Naive thymus-derived CD4-positive, alpha-beta T cell (primary cell): ENCODE results near the gene ADGRG6. TPM values are rescaled to one million over a fixed set of nuclear protein-coding genes. Genes with fewer than 3 reads are reported as not detected.

Source experiments
- ATAC-seq: fragments of 150-1000 bp; cut with Tn5 transposase; 2 replicates; pipeline ENCODE4 v1.10.0; 2021; ENCODE audit warnings: mild to moderate bottlenecking, moderate library complexity
- CTCF ChIA-PET: fragments of 350-600 bp; sonication (Branson Sonifier 250); formaldehyde crosslinking; loops from one replicate; lab custom pipeline; 2021; ENCODE audit warnings: antibody characterized with exemption; lab: Charles Lee
- POLR2A ChIA-PET: fragments of 350-600 bp; sonication (Branson Sonifier 250); formaldehyde crosslinking; loops from one replicate; lab custom pipeline; 2021; ENCODE audit warnings: antibody characterized with exemption, inconsistent platforms; lab: Charles Lee
- DNase-seq, 9 donors: peaks; one replicate each; pipeline versions ENCODE4 v3.0.0 to v3.0.0-alpha.2; 2020 to 2022; ENCODE audit warnings: mixed read lengths in 1 of 9
- H3K27ac ChIP-seq: one replicate; pipeline ENCODE4 v1.7.0; 2013; ENCODE audit warnings: mild to moderate bottlenecking, low read depth, low read length, moderate library complexity
- H3K27me3 ChIP-seq, 2 donors: one replicate each; pipeline ENCODE4 v1.7.0; 2013; ENCODE audit warnings: low read length in 2 of 2, mild to moderate bottlenecking in 2 of 2, moderate library complexity in 2 of 2; ENCODE audit not compliant: control insufficient read depth in 2 of 2, insufficient read depth in 2 of 2
- H3K36me3 ChIP-seq, 3 experiments: 1 replicate in 2 of 3; 2 replicates in 1 of 3; pipeline ENCODE4 v1.7.0; 2013; ENCODE audit warnings: low read length in 3 of 3, mild to moderate bottlenecking in 3 of 3, moderate library complexity in 1 of 3; ENCODE audit not compliant: insufficient read depth in 3 of 3, control insufficient read depth in 2 of 3
- H3K4me1 ChIP-seq, 2 donors: one replicate each; pipeline ENCODE4 v1.7.0; 2013; ENCODE audit warnings: low read length in 2 of 2, mild to moderate bottlenecking in 2 of 2, moderate library complexity in 1 of 2; ENCODE audit not compliant: control insufficient read depth in 2 of 2, insufficient read depth in 2 of 2
- H3K4me3 ChIP-seq: 2 replicates; pipeline ENCODE4 v1.7.0; 2013; ENCODE audit warnings: mild to moderate bottlenecking, low read length
- H3K9me3 ChIP-seq, 3 experiments: 1 replicate in 2 of 3; 2 replicates in 1 of 3; pipeline ENCODE4 v1.7.0; 2013; ENCODE audit warnings: low read length in 3 of 3; ENCODE audit not compliant: control insufficient read depth in 2 of 3
- H3K27ac Mint-ChIP-seq, 9 donors: one replicate each; pipeline ENCODE4 v1.8.0; 2020 to 2022; ENCODE audit warnings: mixed read lengths in 9 of 9, mild to moderate bottlenecking in 8 of 9, moderate library complexity in 5 of 9, inconsistent platforms in 2 of 9
- H3K27me3 Mint-ChIP-seq, 5 donors: one replicate each; pipeline ENCODE4 v1.8.0; 2021 to 2022; ENCODE audit warnings: mixed read lengths in 5 of 5, mild to moderate bottlenecking in 1 of 5
- H3K36me3 Mint-ChIP-seq, 5 donors: one replicate each; pipeline ENCODE4 v1.8.0; 2020 to 2022; ENCODE audit warnings: mixed read lengths in 5 of 5, mild to moderate bottlenecking in 3 of 5, inconsistent platforms in 1 of 5
- H3K4me1 Mint-ChIP-seq, 7 donors: one replicate each; pipeline ENCODE4 v1.8.0; 2020 to 2022; ENCODE audit warnings: mixed read lengths in 7 of 7, mild to moderate bottlenecking in 3 of 7, inconsistent platforms in 1 of 7
- H3K4me3 Mint-ChIP-seq, 10 donors: one replicate each; pipeline ENCODE4 v1.8.0; 2020 to 2022; ENCODE audit warnings: mild to moderate bottlenecking in 10 of 10, mixed read lengths in 10 of 10, moderate library complexity in 6 of 10, inconsistent platforms in 2 of 10
- H3K9me3 Mint-ChIP-seq, 11 donors: one replicate each; pipeline ENCODE4 v1.8.0; 2020 to 2022; ENCODE audit warnings: mixed read lengths in 11 of 11, mild to moderate bottlenecking in 4 of 11, inconsistent platforms in 1 of 11, moderate library complexity in 1 of 11
- intact Hi-C, 2 donors: fragments of 100-400 bp; cut with micrococcal nuclease; formaldehyde crosslinking; loops; one replicate each; pipeline ENCODE4 v1.15.1; 2023
- polyA plus RNA-seq, 2 donors: library from polyadenylated mRNA; unstranded; fragments of 300-500 nt; fragmentation: Illumina TruSeq; gene quantifications; one replicate each; pipeline ENCODE4 v1.2.3, GENCODE V29; 2021
- total RNA-seq, 6 experiments: library from RNA in 5 of 6; stranded (reverse) in 5 of 6; gene quantifications; 1 replicate in 5 of 6; 2 replicates in 1 of 6; pipeline ENCODE4 v1.2.3 and lab custom pipeline; 2021 to 2026

ADGRG6 gene
- total and polyA plus RNA-seq, 7 experiments from 2014 or later, result 0.02 to 3.6 (median 0.57) TPM; not detected in 2

- Mint-ChIP-seq H3K36me3 (no peaks in the 10 kb centered on the region), H3K4me1 (peaks cover 4 to 21% (median 12%) of the 10 kb centered on the region in 7 donors), H3K9me3 (no peaks in the 10 kb centered on the region), H3K4me3 (no peak overlapping the region), H3K27me3 (peaks cover 0 to 21% (median 0%) of the 10 kb centered on the region in 5 donors), H3K27ac (peak overlapping the region in 1 of 9 donors; percentile 33)
- ATAC-seq, result no peak
- Histone ChIP-seq H3K27ac (no peak overlapping the region), H3K4me1 (peaks cover 0 to 11% of the 10 kb centered on the region in 2 donors), H3K9me3 (no peaks in the 10 kb centered on the region), H3K27me3 (no peaks in the 10 kb centered on the region), H3K4me3 (no peak overlapping the region), H3K36me3 (no peaks in the 10 kb centered on the region)
- POLR2A ChIA-PET, result interaction anchor here (0.6 kb wide), 1 partner anchor 320 kb away, joined by 7 read pairs; no protein-coding TSS in a partner anchor
- intact Hi-C loops, result loop anchor here (2.0 kb wide), 2 partner anchors 59 to 65 kb away; no protein-coding TSS in a partner anchor
- CTCF ChIA-PET, result no interaction called here
- no peak for DNase-seq
These were observed 27.8 kb downstream of the ADGRG6 start for GRCh38 chr6:142329486-142330113.

- H3K4me3 Mint-ChIP-seq, result peak overlapping the region in 4 of 10 donors; percentile 23 to 45 (median 33)
- no peaks in the 10 kb centered on the region for H3K36me3 ChIP-seq
- no peaks in the 10 kb centered on the region for H3K27me3 ChIP-seq
- no peaks in the 10 kb centered on the region for H3K9me3 ChIP-seq
- H3K4me3 ChIP-seq, result no peak overlapping the region
- H3K27ac Mint-ChIP-seq, result peak overlapping the region in 5 of 9 donors; percentile 43 to 73 (median 61)
- DNase-seq, result peak in 7 of 9 donors; percentile 51 to 69 (median 60)
- H3K9me3 Mint-ChIP-seq, result no peaks in the 10 kb centered on the region
- CTCF ChIA-PET, result interaction anchor here (0.7 to 1.3 kb wide), 3 partner anchors 68 to 1069 kb away, joined by 3 to 4 read pairs (median 4); no protein-coding TSS in a partner anchor
- peaks cover 0 to 11% of the 10 kb centered on the region in 2 donors for H3K4me1 ChIP-seq
- no peaks in the 10 kb centered on the region for H3K36me3 Mint-ChIP-seq
- peaks cover 4 to 21% (median 12%) of the 10 kb centered on the region in 7 donors for H3K4me1 Mint-ChIP-seq
- intact Hi-C loops, result loop anchor here (2.0 kb wide), 2 partner anchors 58 to 64 kb away; no protein-coding TSS in a partner anchor
- peak; percentile 94 for ATAC-seq
- no peak overlapping the region for H3K27ac ChIP-seq
- H3K27me3 Mint-ChIP-seq, result peaks cover 0 to 21% (median 0%) of the 10 kb centered on the region in 5 donors
- POLR2A ChIA-PET, result no interaction called here
These were observed 29.3 kb downstream of the ADGRG6 start for GRCh38 chr6:142331075-142331551.

- H3K4me1 Mint-ChIP-seq, result peaks cover 4 to 21% (median 12%) of the 10 kb centered on the region in 7 donors
- Histone ChIP-seq H3K27me3 (no peaks in the 10 kb centered on the region), H3K27ac (no peak overlapping the region), H3K4me1 (peaks cover 0 to 11% of the 10 kb centered on the region in 2 donors), H3K4me3 (no peak overlapping the region), H3K36me3 (no peaks in the 10 kb centered on the region), H3K9me3 (no peaks in the 10 kb centered on the region)
- no peaks in the 10 kb centered on the region for H3K36me3 Mint-ChIP-seq
- CTCF ChIA-PET, result interaction anchor here (0.7 to 1.3 kb wide), 2 partner anchors 99 to 1069 kb away, joined by 4 read pairs; no protein-coding TSS in a partner anchor
- H3K4me3 Mint-ChIP-seq, result peak overlapping the region in 5 of 10 donors; percentile 20 to 45 (median 32)
- no peak for DNase-seq
- peaks cover 0 to 17% (median 0%) of the 10 kb centered on the region in 5 donors for H3K27me3 Mint-ChIP-seq
- peak overlapping the region in 4 of 9 donors; percentile 58 to 73 (median 66) for H3K27ac Mint-ChIP-seq
- POLR2A ChIA-PET, result no interaction called here
- no peaks in the 10 kb centered on the region for H3K9me3 Mint-ChIP-seq
- intact Hi-C loops, result loop anchor here (2.0 kb wide), 2 partner anchors 57 to 63 kb away; no protein-coding TSS in a partner anchor
- ATAC-seq, result no peak
These were observed 29.8 kb downstream of the ADGRG6 start for GRCh38 chr6:142331601-142332000.

- CTCF ChIA-PET, result no interaction called here
- Mint-ChIP-seq H3K27me3 (peaks cover 0 to 13% (median 0%) of the 10 kb centered on the region in 5 donors), H3K36me3 (no peaks in the 10 kb centered on the region), H3K4me3 (no peak overlapping the region), H3K9me3 (no peaks in the 10 kb centered on the region), H3K27ac (peak overlapping the region in 1 of 9 donors; percentile 14), H3K4me1 (peaks cover 4 to 20% (median 12%) of the 10 kb centered on the region in 7 donors)
- POLR2A ChIA-PET, result interaction anchor here (0.6 kb wide), 1 partner anchor 924 kb away, joined by 3 read pairs; no protein-coding TSS in a partner anchor
- H3K27me3 ChIP-seq, result no peaks in the 10 kb centered on the region
- DNase-seq (no peak), ATAC-seq (no peak)
- intact Hi-C loops, result no loop called here
- no peak overlapping the region for H3K4me3 ChIP-seq
- H3K27ac ChIP-seq, result no peak overlapping the region
- H3K9me3 ChIP-seq, result no peaks in the 10 kb centered on the region
- H3K36me3 ChIP-seq, result no peaks in the 10 kb centered on the region
- peaks cover 0 to 11% of the 10 kb centered on the region in 2 donors for H3K4me1 ChIP-seq
These were observed 30.7 kb downstream of the ADGRG6 start for GRCh38 chr6:142332393-142333098.

GRCh38 chr6:142333431-142333830 is 31.6 kb downstream of the ADGRG6 start:
- H3K4me3 Mint-ChIP-seq, result no peak overlapping the region
- peaks cover 4 to 20% (median 12%) of the 10 kb centered on the region in 7 donors for H3K4me1 Mint-ChIP-seq
- CTCF ChIA-PET, result no interaction called here
- POLR2A ChIA-PET, result interaction anchor here (0.6 kb wide), 1 partner anchor 923 kb away, joined by 3 read pairs; no protein-coding TSS in a partner anchor
- Histone ChIP-seq H3K27ac (no peak overlapping the region), H3K9me3 (no peaks in the 10 kb centered on the region), H3K4me1 (peaks cover 0 to 11% of the 10 kb centered on the region in 2 donors), H3K27me3 (no peaks in the 10 kb centered on the region), H3K4me3 (no peak overlapping the region), H3K36me3 (no peaks in the 10 kb centered on the region)
- DNase-seq (no peak), ATAC-seq (no peak)
- no peak overlapping the region for H3K27ac Mint-ChIP-seq
- peaks cover 0 to 4% (median 0%) of the 10 kb centered on the region in 5 donors for H3K27me3 Mint-ChIP-seq
- intact Hi-C loops, result no loop called here
- H3K9me3 Mint-ChIP-seq, result no peaks in the 10 kb centered on the region
- H3K36me3 Mint-ChIP-seq, result no peaks in the 10 kb centered on the region

- Histone ChIP-seq H3K9me3 (no peaks in the 10 kb centered on the region), H3K36me3 (no peaks in the 10 kb centered on the region), H3K27ac (no peak overlapping the region), H3K27me3 (no peaks in the 10 kb centered on the region), H3K4me1 (peaks cover 0 to 11% of the 10 kb centered on the region in 2 donors), H3K4me3 (no peak overlapping the region)
- peaks cover 4 to 20% (median 12%) of the 10 kb centered on the region in 7 donors for H3K4me1 Mint-ChIP-seq
- ChIA-PET POLR2A (no interaction called here), CTCF (no interaction called here)
- H3K9me3 Mint-ChIP-seq, result peaks cover 0 to 1% (median 0%) of the 10 kb centered on the region in 11 donors
- H3K27me3 Mint-ChIP-seq, result peaks cover 0 to 6% (median 0%) of the 10 kb centered on the region in 5 donors
- DNase-seq (no peak), ATAC-seq (no peak)
- no peak overlapping the region for H3K4me3 Mint-ChIP-seq
- H3K27ac Mint-ChIP-seq, result no peak overlapping the region
- no peaks in the 10 kb centered on the region for H3K36me3 Mint-ChIP-seq
- intact Hi-C loops, result no loop called here
These were observed 32.5 kb downstream of the ADGRG6 start for GRCh38 chr6:142334294-142334693.
